ENCODE measurements around the gene SETD5. TPM values are rescaled to one million over a fixed set of nuclear protein-coding genes. Genes with fewer than 3 reads are reported as not detected.
A peak's percentile ranks its signal among the peaks of the same experiment; 100 is the strongest.

Gene SETD5
- total and polyA plus RNA-seq, 2 experiments from 2014 or later, result 176 to 275 TPM

DNA sequence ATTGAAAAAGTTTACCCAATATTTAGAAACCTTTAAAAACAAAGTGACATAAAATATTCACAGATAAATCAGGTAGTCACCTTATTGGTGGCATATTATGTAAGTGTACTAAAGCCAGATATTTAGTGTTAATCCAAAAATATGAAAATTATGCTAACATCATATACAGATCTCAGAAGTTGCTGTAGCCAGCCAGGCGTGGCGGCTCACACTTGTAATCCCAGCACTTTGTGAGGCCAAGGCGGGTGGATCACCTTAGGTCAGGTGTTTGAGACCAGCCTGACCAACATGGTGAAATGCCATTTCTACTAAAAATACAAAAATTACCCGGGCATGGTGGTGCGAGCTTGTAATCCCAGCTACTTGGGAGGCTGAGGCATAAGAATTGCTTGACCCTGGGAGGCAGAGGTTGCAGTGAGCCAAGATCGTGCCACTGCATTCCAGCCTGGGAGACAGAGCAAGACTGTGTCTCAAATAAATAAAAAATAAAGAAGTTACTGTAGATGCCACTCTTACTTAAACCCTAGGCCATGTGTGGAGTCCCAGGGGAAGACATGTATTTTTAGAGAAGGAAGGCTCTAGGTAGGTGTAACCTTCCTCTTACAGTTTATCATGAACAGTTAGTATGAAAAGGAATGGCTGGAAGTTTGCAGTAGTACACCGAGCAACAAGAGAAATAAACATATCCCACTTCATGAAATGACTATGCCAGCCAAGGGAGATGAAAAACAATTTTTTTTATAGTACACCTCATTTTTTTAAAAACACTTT lies 9.6 kb downstream of the SETD5 start:
- Histone ChIP-seq H3K27me3 (no peaks in the 10 kb centered on the region), H3K36me3 (no peaks in the 10 kb centered on the region), H3K27ac (peak overlapping the region; percentile 26), H3K9me3 (ENCODE audit: low read depth) (no peaks in the 10 kb centered on the region), H3K4me3 (no peak overlapping the region), H3K4me1 (ENCODE audit: low read depth) (peaks cover 40% of the 10 kb centered on the region)
- no peak for DNase-seq (ENCODE audit: low read depth in 1 of 2, low spot score in 1 of 2)
- TF ChIP-seq, protein P1, sequence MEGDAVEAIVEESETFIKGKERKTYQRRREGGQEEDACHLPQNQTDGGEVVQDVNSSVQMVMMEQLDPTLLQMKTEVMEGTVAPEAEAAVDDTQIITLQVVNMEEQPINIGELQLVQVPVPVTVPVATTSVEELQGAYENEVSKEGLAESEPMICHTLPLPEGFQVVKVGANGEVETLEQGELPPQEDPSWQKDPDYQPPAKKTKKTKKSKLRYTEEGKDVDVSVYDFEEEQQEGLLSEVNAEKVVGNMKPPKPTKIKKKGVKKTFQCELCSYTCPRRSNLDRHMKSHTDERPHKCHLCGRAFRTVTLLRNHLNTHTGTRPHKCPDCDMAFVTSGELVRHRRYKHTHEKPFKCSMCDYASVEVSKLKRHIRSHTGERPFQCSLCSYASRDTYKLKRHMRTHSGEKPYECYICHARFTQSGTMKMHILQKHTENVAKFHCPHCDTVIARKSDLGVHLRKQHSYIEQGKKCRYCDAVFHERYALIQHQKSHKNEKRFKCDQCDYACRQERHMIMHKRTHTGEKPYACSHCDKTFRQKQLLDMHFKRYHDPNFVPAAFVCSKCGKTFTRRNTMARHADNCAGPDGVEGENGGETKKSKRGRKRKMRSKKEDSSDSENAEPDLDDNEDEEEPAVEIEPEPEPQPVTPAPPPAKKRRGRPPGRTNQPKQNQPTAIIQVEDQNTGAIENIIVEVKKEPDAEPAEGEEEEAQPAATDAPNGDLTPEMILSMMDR (IDR thresholded peaks at IDR 0.05; ENCODE audit: low read depth, low read length), result no peak

DNA sequence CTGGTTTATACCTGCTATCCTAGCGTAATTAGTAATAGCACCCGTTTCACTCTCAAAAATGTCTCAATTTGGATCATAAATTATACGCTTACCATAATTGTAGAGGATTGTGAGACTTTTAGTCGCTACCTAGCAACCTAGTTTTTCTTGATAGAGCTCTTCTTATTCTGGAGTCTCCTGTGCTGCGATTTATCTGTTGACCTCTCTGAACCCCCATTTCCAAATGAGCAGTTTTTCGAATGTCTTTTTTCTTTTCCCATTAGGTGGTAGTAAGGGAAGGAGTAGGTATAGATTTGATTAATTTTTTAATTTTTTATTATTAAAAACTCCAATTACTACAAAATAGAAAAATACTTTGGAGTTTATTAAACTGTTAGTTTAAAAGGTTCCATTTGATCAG lies 10.6 kb downstream of the SETD5 start:
- Histone ChIP-seq H3K4me1 (ENCODE audit: low read depth) (peaks cover 30% of the 10 kb centered on the region), H3K27me3 (no peaks in the 10 kb centered on the region), H3K4me3 (no peak overlapping the region), H3K9me3 (ENCODE audit: low read depth) (no peaks in the 10 kb centered on the region), H3K27ac (no peak overlapping the region), H3K36me3 (no peaks in the 10 kb centered on the region)
- TF ChIP-seq, protein P1 (IDR thresholded peaks at IDR 0.05; ENCODE audit: low read depth, low read length), result no peak
- DNase-seq (ENCODE audit: low read depth in 1 of 2, low spot score in 1 of 2), result no peak

- H3K9me3 ChIP-seq (ENCODE audit: low read depth), result no peaks in the 10 kb centered on the region
- no peak overlapping the region for H3K27ac ChIP-seq
- no peaks in the 10 kb centered on the region for H3K27me3 ChIP-seq
- no peaks in the 10 kb centered on the region for H3K36me3 ChIP-seq
- H3K4me1 ChIP-seq (ENCODE audit: low read depth), result peaks cover 25% of the 10 kb centered on the region
- DNase-seq (ENCODE audit: low read depth in 1 of 2, low spot score in 1 of 2), result no peak
- no peak overlapping the region for H3K4me3 ChIP-seq
- TF ChIP-seq, protein P1 (IDR thresholded peaks at IDR 0.05; ENCODE audit: low read depth, low read length), result no peak
These were observed 11.1 kb downstream of the SETD5 start for GRCh38 chr3:9408546-9408945.

DNA sequence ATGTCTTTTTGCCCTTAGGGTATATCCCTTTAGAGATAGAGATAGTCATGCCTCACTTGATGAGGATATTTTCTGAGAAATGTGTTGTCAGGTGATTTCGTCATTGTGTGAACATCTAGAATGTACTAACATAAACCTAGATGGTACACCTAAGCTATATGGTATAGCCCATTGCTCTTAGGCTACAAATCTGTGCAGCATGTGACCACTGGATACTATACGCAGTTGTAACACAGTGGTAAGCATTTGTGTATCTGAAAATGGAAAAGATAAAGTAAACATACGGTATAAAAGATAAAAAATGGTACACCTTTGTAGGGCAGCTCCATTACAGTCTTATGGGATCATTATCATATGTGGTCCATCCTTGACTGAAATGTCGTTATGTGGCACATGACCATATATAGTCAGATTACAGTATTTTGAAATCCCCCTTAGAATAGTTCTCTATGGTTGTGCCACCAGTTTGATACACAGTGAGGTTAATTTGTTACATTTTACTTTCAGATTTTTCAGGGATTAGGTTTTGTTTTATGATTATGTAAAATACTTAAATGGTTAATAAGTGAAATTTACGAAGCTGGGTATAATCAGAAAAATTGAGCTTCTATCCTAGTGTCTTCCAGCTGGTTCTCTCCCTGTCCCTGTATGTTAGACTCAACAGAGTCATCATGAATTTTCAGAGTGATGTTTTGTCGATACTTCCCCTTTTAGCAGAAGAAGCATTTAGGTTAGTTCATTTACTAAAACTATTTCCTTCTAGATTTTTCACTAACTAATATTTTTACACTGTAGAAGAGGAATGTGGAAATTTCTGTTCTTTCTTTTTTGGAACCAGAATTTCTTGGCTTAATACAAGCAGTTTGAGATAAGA lies 12.8 kb downstream of the SETD5 start:
- DNase-seq (ENCODE audit: low read depth in 1 of 2, low spot score in 1 of 2), result no peak
- no peaks in the 10 kb centered on the region for H3K9me3 ChIP-seq (ENCODE audit: low read depth)
- H3K4me1 ChIP-seq (ENCODE audit: low read depth), result peaks cover 8% of the 10 kb centered on the region
- no peak overlapping the region for H3K4me3 ChIP-seq
- no peaks in the 10 kb centered on the region for H3K27me3 ChIP-seq
- H3K27ac ChIP-seq, result no peak overlapping the region
- no peaks in the 10 kb centered on the region for H3K36me3 ChIP-seq
- TF ChIP-seq, protein P1 (IDR thresholded peaks at IDR 0.05; ENCODE audit: low read depth, low read length), result no peak

GRCh38 chr3:9411302-9411701 lies 13.9 kb downstream of the SETD5 start:
- Histone ChIP-seq H3K27me3 (no peaks in the 10 kb centered on the region), H3K9me3 (ENCODE audit: low read depth) (no peaks in the 10 kb centered on the region), H3K27ac (no peak overlapping the region), H3K4me1 (ENCODE audit: low read depth) (peaks cover 12% of the 10 kb centered on the region), H3K36me3 (no peaks in the 10 kb centered on the region), H3K4me3 (no peak overlapping the region)
- TF ChIP-seq, protein P1 (IDR thresholded peaks at IDR 0.05; ENCODE audit: low read depth, low read length), result no peak
- no peak for DNase-seq (ENCODE audit: low read depth in 1 of 2, low spot score in 1 of 2)
